Measurements from ENCODE around the gene MYOG.

DNA sequence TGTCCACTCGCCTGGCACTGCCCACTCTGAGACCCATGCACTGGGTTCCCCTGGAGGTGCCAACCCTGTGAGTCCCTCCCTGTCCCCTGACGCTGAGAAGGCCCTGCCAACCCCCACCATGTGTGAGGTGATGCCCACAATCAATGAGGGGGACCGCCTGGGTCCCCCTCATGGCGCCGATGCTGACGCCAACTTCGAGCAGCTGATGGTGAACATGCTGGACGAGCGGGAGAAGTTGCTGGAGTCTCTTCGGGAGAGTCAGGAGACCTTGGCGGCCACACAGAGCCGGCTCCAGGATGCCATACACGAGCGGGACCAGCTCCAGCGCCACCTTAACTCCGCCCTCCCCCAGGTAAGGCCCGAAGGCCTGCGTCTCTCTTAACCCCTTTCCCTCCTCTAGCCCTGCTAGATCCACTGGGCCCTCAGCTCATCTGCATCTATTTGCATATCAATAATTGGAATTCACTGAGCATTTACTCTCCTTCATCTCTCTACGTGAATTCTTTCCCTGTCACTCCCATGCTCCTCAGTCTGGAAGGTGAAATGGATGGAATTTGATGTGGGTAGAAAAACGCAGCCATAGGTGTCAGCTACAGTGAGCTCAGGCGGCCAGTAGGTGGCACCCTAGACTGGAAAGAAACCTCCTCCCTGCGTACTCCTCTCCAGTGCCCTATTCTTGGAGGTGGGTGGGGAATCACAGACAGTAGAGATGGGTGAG lies 46.8 kb downstream of the MYOG start:
- TF ChIP-seq CTCF (IDR thresholded peaks at IDR 0.05): peak; percentile 76 to 95 (median 90)
- TF ChIP-seq POLR2A (IDR thresholded peaks at IDR 0.05): no peak

Data from adrenal gland (tissue), 5 donors.